Activated CD4-positive, alpha-beta T cell treated with anti-CD3 and anti-CD28 coated beads for 1 hour (primary cell): ENCODE measurements around the gene PGS1.
"Not testable (repeated sequence)": the region's sequence is repeated elsewhere in the genome, so short reads cannot be mapped to it uniquely, and the experiment has no call there.

Source experiments
- DNase-seq: peaks from one replicate; pipeline ENCODE4 v3.0.0-alpha.2; 2020

PGS1 gene

GRCh38 chr17:78450696-78451345, 72.4 kb downstream of the PGS1 start:
- DNase-seq = no peak

DNA sequence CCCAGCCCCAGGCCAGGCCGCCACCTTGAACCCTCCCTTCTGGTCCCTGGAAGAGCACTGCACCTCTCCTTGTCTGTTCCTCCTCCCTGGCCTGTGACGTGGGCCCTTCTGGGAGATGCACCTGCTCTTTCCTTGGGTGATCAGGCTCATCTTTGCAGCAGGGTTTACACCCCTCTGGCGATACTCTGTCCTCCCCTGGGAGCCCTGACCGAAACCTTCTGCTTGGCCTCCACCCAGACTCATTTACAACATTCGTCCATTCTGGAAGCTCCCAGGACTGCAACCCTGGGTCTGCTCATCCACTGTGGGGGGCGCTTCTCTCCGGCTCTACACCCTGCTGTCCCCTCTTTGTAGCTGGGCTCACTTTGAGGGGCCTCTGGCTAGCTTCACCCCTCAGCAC, 73.3 kb downstream of the PGS1 start:
- DNase-seq = no peak

- DNase-seq = no peak
Measured at GRCh38 chr17:78454346-78454745, 75.9 kb downstream of the PGS1 start.

DNA sequence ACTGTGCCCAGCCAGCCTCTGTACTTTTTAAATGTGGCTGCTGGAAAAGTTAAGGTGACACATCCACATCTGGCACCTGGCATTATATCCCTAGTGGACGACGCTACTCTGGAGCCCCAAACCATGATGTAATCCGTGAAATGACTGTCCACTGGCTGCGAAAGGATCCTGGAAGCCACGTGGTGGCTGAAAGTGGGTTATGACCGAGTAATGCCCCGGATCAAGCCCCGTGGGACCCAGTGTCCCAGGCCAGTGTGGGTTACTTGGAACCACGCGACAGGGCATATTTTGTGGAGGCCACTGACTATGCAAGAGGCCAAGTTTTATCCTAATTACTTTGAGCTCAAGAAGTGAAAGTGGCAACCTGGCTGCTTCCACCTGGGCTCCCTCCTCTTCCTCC, 79.6 kb downstream of the PGS1 start:
- DNase-seq = no peak

DNA sequence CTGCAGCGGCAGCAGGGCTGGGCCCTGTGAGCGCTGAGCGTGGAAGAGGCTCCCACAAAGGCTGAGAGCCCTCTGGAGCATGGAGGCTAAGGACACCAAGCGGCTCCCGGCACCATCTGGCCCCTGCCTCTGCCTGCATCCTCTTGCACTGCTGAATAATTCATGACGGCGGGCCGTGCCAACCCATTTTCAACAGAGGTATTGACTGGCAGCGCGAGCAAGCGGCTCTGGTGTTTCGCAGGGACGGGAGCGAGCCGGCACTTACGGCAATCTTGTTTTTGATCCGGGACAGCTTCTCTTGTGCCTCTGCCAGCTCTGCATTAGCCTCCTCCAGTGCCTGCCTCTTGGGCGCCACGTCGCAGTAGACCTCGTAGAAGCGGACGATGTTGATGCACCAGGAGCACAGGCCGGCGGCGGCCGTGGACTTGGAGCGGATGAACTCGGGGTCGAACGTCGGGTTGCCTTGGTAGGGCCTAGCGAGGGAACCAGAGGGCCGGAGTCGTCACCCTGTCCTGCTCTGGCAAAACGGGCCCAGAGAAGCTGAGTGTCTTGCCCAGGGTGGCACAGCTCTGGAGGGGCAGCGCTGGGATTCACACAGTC, 80.4 kb downstream of the PGS1 start:
- no peak for DNase-seq

DNA sequence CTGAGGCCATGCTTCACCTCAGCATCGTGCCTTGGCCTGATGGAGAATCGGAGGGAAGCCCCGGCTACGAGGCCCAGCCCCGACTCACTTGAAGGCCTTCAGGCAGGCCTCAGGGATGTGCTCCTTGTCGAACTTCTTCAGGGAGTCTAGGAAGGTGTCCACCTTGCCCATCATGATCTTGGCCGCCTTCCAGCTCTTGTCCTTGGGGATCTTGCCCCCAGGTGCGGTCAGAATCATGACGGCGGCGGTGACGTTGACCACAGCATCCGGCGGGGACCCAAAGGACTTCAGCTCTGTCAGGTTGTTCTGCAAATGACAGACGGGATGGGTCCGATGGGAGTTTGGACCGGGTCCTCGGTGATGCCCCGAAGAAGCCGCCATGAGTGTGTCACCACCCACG, 81.2 kb downstream of the PGS1 start:
- no peak for DNase-seq

DNA sequence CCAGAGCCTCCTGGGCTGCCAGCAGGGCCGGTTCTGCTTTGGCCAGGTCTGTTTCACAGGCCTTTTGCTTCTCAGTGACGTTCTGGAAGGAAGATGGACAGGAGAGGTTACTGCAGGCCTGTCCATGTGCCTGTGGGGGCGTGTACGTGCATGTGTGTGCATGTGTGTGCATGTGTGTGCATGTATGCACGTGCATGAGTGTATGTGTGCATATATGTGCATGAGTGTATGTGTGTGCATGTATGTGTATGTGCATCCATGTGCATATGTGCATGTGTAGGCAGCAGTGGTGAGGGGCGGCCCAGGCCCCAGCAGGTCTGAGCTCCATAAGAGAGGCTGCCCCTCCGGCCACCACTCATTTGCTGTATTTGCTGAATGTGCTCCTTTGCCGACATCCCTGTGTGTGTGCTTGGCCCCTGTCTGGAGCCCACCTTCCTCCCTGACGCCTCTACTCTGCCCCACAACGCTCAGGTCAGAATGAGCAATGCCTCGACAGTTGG, 81.8 kb downstream of the PGS1 start:
- DNase-seq = no peak

- no peak for DNase-seq
Measured at GRCh38 chr17:78460951-78461798, 82.7 kb downstream of the PGS1 start.

DNA sequence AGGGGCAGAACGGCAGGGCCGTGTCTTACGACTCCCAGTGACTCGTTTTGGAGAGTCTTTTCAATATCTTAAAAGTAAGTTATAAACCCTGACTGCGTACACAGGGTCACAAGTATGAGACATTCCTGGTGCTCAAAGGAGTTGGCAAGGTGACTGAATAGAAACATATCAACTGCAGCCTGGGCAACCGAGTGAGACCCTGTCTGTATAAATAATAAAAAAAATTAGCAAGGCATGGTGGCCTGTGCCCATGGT, 83.3 kb downstream of the PGS1 start:
- DNase-seq = no peak

GRCh38 chr17:78462148-78462547, 83.7 kb downstream of the PGS1 start:
- no peak for DNase-seq

DNA sequence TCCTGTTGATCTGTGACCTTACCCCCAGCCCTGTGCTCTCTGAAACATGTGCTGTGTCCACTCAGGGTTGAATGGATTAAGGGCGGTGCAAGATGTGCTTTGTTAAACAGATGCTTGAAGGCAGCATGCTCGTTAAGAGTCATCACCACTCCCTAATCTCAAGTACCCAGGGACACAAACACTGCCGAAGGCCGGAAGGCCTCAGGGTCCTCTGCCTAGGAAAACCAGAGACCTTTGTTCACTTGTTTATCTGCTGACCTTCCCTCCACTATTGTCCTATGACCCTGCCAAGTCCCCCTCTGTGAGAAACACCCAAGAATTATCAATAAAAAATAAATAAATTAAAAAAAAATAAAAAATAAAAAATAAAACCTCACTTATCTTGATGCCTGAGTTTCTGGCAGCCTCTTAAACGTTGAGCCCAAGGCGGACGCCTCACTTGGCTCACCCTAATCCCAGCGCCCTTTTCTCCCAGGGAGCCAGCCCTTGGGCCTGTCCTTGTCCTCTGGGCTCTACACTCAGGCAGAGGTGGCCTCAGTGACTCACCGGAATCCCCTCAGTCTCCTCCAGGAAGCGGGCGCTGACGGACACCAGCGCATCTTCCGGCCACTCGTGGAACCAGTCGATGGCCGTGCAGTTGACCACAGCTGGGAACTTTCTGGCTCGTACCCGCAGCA, 87.8 kb downstream of the PGS1 start:
- DNase-seq = not testable (repeated sequence)

DNA sequence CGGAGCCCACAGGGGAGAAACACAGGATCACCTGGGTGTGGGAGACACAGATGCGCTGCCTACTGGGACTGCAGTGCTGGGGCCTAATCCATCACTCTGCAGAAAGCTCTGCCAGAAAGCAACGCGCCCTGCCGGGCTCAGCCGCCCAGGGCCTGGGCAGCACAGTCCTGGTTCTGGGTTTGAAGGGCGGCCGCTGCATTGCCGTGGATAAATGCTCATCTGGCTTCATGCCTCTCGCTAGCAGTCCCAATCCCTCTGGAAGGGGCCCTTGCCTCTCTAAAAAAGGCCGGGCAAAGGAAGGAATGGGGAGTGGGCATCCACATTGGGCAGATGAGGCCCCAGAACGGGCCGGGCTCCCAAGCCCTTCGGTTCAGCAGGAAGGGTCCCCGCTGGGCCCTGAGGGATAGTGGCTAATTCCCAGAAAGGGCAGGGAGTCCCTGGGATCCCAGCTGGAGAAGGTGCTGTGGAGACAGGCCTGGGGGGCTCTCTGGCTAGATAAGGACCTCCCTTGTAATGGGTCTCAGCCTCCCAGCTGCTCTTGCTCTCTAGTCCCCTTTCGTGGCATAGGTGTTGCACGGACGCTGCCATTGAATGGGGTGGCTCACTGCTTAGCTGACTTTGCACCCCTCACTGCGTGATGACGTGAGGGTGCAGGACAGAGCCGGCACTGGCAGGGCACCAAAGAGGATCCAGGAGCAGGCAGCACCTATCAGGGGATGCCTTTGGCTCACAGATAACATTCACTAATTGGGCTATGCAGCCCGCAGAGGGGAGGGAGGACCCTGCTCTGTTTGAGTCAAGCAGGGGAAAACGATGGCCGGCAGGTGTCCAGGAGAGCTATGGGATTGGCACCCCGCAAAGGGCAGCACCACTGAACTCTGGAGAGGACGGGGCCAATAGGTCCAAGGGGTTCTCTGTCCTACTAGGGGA, 88.6 kb downstream of the PGS1 start:
- no peak for DNase-seq

- DNase-seq = no peak
Measured at GRCh38 chr17:78468366-78468765, 89.9 kb downstream of the PGS1 start.

DNA sequence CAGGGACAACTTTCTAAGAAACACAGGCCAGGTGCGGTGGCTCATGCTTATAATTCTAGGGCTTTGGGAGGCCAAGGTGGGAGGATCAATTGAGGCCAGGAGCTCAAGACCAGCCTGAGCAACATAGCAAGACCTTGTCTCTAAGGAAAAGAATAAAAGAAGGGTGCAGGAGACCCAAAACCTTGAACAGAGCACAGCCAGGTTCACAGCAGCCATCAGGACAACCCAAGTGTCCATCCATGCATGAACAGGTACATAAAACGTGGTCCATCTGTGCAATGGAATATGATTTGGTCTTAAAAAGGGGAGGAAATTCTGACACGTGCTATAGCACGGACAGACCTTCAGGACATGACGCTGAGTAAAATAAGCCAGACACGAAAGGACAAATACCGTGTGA, 91.0 kb downstream of the PGS1 start:
- DNase-seq = no peak

DNA sequence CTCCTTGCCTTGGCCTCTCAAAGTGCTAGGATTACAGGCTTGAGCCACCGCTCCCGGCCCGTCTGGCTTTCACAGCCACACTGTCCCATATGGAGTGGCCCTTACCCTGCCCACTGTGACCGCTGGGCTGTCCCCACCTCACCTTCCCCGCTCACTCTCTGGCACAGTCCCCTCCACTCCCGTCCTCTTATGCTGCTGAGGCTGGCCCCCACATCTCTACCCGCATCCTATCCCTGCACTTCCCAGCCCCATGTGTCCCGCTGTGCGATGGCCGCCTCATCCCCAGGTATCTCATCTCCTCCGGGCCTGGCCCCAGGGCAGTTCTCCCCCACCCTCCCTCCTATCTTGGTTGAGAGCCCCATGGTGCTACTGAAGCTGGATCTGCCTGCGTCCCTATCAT, 93.2 kb downstream of the PGS1 start:
- no peak for DNase-seq

- DNase-seq = no peak
Measured at GRCh38 chr17:78472035-78472905, 93.8 kb downstream of the PGS1 start.

GRCh38 chr17:78473951-78474613, 95.6 kb downstream of the PGS1 start:
- DNase-seq = no peak
